ENCODE results near the gene COLEC12. TPM values are rescaled to one million over a fixed set of nuclear protein-coding genes. Genes with fewer than 3 reads are reported as not detected.

Gene COLEC12
- polyA plus RNA-seq, 4 donors: 0.22 to 5.4 (median 2.0) TPM

DNA sequence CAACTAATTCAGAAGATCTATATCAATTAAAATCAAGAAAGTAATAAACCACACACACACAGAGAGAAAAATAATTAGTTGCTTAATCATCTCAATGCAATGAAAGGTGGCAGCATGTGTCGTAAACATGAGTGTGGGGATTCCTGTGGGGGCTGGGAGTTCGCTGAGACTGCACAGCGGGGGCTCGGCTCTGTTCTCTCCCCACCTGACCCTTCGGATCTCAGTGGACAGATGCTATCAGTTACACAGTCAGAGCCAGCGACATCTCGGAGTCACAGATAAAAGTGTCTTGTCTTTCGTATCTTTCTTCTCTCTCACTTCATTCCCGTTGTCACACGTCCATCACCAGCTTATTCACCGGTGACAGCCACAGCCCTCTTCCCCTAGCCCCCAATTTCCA lies 37.1 kb downstream of the COLEC12 start:
- no peak for FAIRE-seq
- 48 to 67% (median 66%) methylated on average over 11 of the region's 11 CpGs for WGBS, 3 donors
- DNase-seq: no peak
- Histone ChIP-seq H3K27me3 (ENCODE audit: control insufficient read depth in 3 of 3, insufficient read depth in 3 of 3, low read length in 3 of 3) (peaks cover 0 to 4% (median 2%) of the 10 kb centered on the region in 3 donors), H3K9me3 (ENCODE audit: control insufficient read depth in 2 of 2, insufficient read depth in 1 of 2, low read depth in 1 of 2, low read length in 1 of 2) (no peaks in the 10 kb centered on the region), H3K27ac (ENCODE audit: low read depth in 1 of 3, low read length in 2 of 3) (no peak overlapping the region), H3K4me3 (ENCODE audit: low read depth in 1 of 3, low read length in 3 of 3) (no peak overlapping the region), H3K36me3 (ENCODE audit: control insufficient read depth in 3 of 3, insufficient read depth in 2 of 3, low read depth in 1 of 3, low read length in 3 of 3) (no peaks in the 10 kb centered on the region), H3K4me1 (ENCODE audit: control insufficient read depth in 3 of 3, insufficient read depth in 2 of 3, low read depth in 1 of 3, low read length in 2 of 3) (peaks cover 0 to 1% (median 0%) of the 10 kb centered on the region in 3 donors)

DNA sequence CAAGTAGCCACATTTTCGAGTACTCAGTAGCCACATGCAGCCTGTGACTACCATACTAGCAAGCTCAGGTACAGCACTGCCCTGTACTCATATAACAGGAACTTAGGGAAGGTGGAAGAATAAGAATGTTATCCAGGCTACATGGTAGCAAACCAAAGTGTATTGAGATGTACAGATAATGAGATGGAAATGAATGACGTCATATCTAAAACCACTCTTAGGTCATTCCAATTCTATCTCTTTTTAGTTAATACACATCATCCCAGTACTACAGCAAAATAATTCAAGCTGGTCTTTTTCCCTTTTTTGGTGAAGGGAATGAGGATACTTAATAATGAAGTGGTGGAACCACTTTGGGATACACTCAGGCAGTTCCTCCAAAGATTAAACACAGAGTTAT lies 38.7 kb downstream of the COLEC12 start:
- DNase-seq (no peak), FAIRE-seq (no peak)
- Histone ChIP-seq H3K4me3 (ENCODE audit: low read depth in 1 of 3, low read length in 3 of 3) (no peak overlapping the region), H3K4me1 (ENCODE audit: control insufficient read depth in 3 of 3, insufficient read depth in 2 of 3, low read depth in 1 of 3, low read length in 2 of 3) (peaks cover 0 to 7% (median 0%) of the 10 kb centered on the region in 3 donors), H3K27me3 (ENCODE audit: control insufficient read depth in 3 of 3, insufficient read depth in 3 of 3, low read length in 3 of 3) (peaks cover 0 to 4% (median 2%) of the 10 kb centered on the region in 3 donors), H3K27ac (ENCODE audit: low read depth in 1 of 3, low read length in 2 of 3) (no peak overlapping the region), H3K36me3 (ENCODE audit: control insufficient read depth in 3 of 3, insufficient read depth in 2 of 3, low read depth in 1 of 3, low read length in 3 of 3) (no peaks in the 10 kb centered on the region), H3K9me3 (ENCODE audit: control insufficient read depth in 2 of 2, insufficient read depth in 1 of 2, low read depth in 1 of 2, low read length in 1 of 2) (no peaks in the 10 kb centered on the region)
- 48 to 63% (median 54%) methylated on average over 2 of the region's 2 CpGs for WGBS, 3 donors

DNA sequence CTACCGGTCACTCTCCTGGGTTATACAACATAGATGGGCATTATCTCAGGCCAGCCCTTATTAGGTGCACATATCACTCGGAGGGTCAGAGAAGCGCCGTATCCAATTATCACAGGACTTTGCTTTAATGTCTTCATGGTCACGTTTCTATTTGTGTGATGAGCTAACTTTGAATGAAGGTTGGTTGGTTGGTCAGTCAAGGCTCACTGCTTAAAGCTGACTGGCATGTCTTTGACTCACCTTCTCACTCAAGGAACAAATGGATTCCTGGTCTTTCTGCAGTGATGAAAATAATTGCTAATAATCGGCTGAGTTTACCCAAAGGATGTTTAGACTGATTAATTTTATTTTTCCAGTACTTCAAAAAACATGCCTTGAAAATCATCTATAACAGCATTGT lies 39.7 kb downstream of the COLEC12 start:
- Histone ChIP-seq H3K36me3 (ENCODE audit: control insufficient read depth in 3 of 3, insufficient read depth in 2 of 3, low read depth in 1 of 3, low read length in 3 of 3) (no peaks in the 10 kb centered on the region), H3K4me1 (ENCODE audit: control insufficient read depth in 3 of 3, insufficient read depth in 2 of 3, low read depth in 1 of 3, low read length in 2 of 3) (peaks cover 0 to 10% (median 0%) of the 10 kb centered on the region in 3 donors), H3K4me3 (ENCODE audit: low read depth in 1 of 3, low read length in 3 of 3) (no peak overlapping the region), H3K27ac (ENCODE audit: low read depth in 1 of 3, low read length in 2 of 3) (no peak overlapping the region), H3K9me3 (ENCODE audit: control insufficient read depth in 2 of 2, insufficient read depth in 1 of 2, low read depth in 1 of 2, low read length in 1 of 2) (no peaks in the 10 kb centered on the region), H3K27me3 (ENCODE audit: control insufficient read depth in 3 of 3, insufficient read depth in 3 of 3, low read length in 3 of 3) (peaks cover 0 to 4% (median 2%) of the 10 kb centered on the region in 3 donors)
- FAIRE-seq (no peak), DNase-seq (no peak)
- 86 to 88% (median 87%) methylated on average over 5 to 6 of the region's 6 CpGs for WGBS, 3 donors

DNA sequence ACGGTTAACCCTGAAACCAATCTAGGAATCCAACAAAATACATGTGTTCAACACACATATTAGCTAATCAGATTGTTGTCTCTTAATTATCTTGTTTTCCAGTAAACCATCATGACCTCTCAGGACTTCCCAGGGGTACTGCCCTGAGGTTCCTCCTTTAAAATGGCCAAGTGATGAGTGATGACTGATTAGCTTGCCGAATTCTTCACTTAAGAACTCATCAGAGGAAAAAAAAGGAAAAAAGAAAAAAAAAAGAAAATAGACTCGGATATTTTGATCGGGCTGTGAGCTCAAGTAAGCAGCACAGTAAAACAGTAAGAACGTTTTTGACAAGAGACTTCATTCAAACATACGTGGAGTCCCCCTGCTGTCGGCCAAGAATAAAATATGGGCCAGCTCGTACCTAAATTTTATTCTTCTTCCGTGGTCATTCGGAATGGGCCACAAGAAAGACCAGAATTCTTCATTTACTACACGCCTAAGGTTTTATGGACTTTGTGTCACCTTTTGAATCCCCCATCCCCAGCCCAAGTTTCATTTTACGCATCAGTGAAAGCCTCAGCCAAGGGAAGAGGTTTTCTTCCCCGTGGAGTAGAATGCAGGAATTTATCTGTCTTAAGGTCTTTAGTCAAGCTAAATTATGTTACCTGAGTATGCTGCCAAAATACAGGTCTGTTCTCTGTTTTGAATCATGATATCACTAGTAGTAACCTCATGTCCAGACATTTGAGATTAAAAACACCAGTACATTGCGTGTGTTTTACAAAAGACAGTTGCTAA lies 40.5 kb downstream of the COLEC12 start:
- no peak for FAIRE-seq
- WGBS, 3 donors: 75 to 83% (median 83%) methylated on average over 14 of the region's 14 CpGs
- Histone ChIP-seq H3K27me3 (ENCODE audit: control insufficient read depth in 3 of 3, insufficient read depth in 3 of 3, low read length in 3 of 3) (peaks cover 0 to 4% (median 2%) of the 10 kb centered on the region in 3 donors), H3K36me3 (ENCODE audit: control insufficient read depth in 3 of 3, insufficient read depth in 2 of 3, low read depth in 1 of 3, low read length in 3 of 3) (no peaks in the 10 kb centered on the region), H3K4me3 (ENCODE audit: low read depth in 1 of 3, low read length in 3 of 3) (no peak overlapping the region), H3K4me1 (ENCODE audit: control insufficient read depth in 3 of 3, insufficient read depth in 2 of 3, low read depth in 1 of 3, low read length in 2 of 3) (peaks cover 0 to 10% (median 0%) of the 10 kb centered on the region in 3 donors), H3K9me3 (ENCODE audit: control insufficient read depth in 2 of 2, insufficient read depth in 1 of 2, low read depth in 1 of 2, low read length in 1 of 2) (no peaks in the 10 kb centered on the region), H3K27ac (ENCODE audit: low read depth in 1 of 3, low read length in 2 of 3) (no peak overlapping the region)
- no peak for DNase-seq

DNA sequence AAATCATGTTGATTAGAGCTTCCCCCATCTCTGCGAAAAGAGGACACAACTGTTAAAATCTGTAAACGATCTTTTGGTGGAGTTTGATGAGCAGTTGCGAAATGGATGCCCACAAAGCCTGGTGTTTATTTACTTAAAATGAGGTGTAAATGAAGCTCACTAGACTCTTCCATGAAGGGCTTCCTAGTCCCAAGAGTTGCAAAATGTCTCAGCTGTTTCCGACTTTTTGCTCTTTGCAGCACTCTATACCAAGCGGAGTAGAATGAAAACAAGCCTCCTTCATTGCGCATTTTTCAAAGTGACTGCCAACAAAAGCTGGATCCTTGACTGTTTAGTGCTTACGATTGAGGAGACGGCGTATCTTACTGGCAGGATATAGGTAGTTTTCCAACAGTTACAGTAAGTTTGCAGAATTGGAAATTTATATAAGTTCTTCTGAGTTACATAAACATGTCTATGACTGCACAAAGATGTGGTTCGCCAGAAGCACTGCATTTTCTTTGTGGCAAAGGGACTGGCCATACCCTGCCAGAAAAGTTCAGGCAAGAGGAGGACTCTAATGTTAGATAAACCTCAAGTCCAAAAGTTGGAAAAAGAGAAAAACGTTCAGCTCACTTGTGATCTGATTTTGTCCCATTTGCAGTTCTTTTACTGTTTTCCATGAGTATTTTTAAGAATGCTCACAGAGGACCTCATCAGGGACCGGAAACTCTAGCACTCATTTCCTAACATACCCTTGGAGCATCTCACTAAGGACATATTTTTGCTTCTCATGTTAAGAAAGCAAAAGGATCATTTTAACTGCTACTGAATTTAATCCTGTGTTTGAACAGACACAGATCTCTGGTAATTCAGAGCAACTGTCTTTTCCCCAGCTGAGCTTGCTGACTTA lies 42.7 kb downstream of the COLEC12 start:
- H3K36me3 ChIP-seq (ENCODE audit: control insufficient read depth in 3 of 3, insufficient read depth in 2 of 3, low read depth in 1 of 3, low read length in 3 of 3): no peaks in the 10 kb centered on the region
- no peaks in the 10 kb centered on the region for H3K9me3 ChIP-seq (ENCODE audit: control insufficient read depth in 2 of 2, insufficient read depth in 1 of 2, low read depth in 1 of 2, low read length in 1 of 2)
- H3K27ac ChIP-seq (ENCODE audit: low read depth in 1 of 3, low read length in 2 of 3): peak overlapping the region in 1 of 3 donors; percentile 69
- H3K27me3 ChIP-seq (ENCODE audit: control insufficient read depth in 3 of 3, insufficient read depth in 3 of 3, low read length in 3 of 3): no peaks in the 10 kb centered on the region
- 58 to 83% (median 75%) methylated on average over 12 of the region's 12 CpGs for WGBS, 3 donors
- FAIRE-seq (no peak), DNase-seq (no peak)
- H3K4me1 ChIP-seq (ENCODE audit: control insufficient read depth in 3 of 3, insufficient read depth in 2 of 3, low read depth in 1 of 3, low read length in 2 of 3): peaks cover 0 to 10% (median 0%) of the 10 kb centered on the region in 3 donors
- H3K4me3 ChIP-seq (ENCODE audit: low read depth in 1 of 3, low read length in 3 of 3): no peak overlapping the region

DNA sequence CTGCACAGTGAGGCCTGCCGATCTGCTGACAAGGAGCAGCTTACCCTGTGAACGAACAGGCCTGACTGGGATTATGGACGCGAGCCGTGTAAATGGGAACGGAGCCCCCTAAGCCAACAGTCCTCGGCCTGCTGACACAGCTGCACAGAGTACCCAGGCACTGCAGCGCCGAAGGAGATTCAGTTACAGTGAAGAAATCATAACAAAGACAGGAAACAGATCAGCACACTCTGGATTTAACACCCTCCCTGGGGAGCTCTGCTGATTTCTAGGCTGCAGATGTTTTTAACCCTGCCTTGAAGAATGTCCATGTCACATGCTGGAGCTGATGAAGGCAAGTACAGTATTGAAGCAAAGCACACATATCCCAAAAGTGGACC lies 43.4 kb downstream of the COLEC12 start:
- WGBS, 3 donors: 25 to 65% (median 55%) methylated on average over 9 of the region's 9 CpGs
- Histone ChIP-seq H3K27me3 (ENCODE audit: control insufficient read depth in 3 of 3, insufficient read depth in 3 of 3, low read length in 3 of 3) (no peaks in the 10 kb centered on the region), H3K9me3 (ENCODE audit: control insufficient read depth in 2 of 2, insufficient read depth in 1 of 2, low read depth in 1 of 2, low read length in 1 of 2) (peaks cover 0 to 3% of the 10 kb centered on the region in 2 donors), H3K27ac (ENCODE audit: low read depth in 1 of 3, low read length in 2 of 3) (peak overlapping the region in 2 of 3 donors; percentile 62 to 69), H3K36me3 (ENCODE audit: control insufficient read depth in 3 of 3, insufficient read depth in 2 of 3, low read depth in 1 of 3, low read length in 3 of 3) (no peaks in the 10 kb centered on the region), H3K4me1 (ENCODE audit: control insufficient read depth in 3 of 3, insufficient read depth in 2 of 3, low read depth in 1 of 3, low read length in 2 of 3) (peaks cover 0 to 10% (median 0%) of the 10 kb centered on the region in 3 donors), H3K4me3 (ENCODE audit: low read depth in 1 of 3, low read length in 3 of 3) (no peak overlapping the region)
- FAIRE-seq (no peak), DNase-seq (no peak)

DNA sequence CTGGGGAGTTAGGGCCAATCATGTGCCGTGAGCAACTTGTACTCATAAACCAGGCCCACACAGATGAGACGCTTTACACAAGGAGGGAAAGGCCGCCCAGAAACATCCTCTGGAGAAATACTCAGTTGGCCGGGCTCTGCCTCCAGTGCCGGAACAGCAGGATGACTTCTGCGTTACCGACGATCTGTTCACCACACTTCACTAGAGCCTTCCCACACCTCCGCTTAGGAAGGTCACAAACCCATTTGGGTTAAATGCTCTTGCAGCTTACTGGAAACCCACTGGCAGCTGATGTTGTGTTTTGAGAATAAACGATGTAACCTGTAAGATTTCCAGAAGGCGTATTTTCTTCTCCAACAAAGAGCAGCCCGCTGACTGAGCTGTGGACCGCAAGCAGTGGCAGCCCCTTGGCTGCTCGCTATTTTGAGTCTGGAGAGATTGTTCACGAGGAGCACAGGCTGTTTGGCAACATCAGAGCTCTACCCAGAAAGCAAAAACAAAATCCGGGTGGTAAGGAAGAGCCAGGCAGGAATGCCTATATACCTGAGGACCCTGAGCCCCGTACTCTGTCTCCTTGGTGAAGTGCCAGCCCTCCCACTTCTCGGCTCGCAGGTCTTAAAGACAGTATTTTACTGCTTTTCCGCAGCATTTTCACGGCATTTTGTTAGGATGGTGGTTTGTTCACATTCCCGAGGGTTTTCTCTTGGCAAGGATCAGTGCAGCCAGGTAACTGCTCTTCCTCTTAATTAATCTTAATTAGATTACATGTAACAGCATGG lies 44.0 kb downstream of the COLEC12 start:
- peaks cover 0 to 10% (median 0%) of the 10 kb centered on the region in 3 donors for H3K4me1 ChIP-seq (ENCODE audit: control insufficient read depth in 3 of 3, insufficient read depth in 2 of 3, low read depth in 1 of 3, low read length in 2 of 3)
- H3K4me3 ChIP-seq (ENCODE audit: low read depth in 1 of 3, low read length in 3 of 3): no peak overlapping the region
- no peaks in the 10 kb centered on the region for H3K27me3 ChIP-seq (ENCODE audit: control insufficient read depth in 3 of 3, insufficient read depth in 3 of 3, low read length in 3 of 3)
- H3K36me3 ChIP-seq (ENCODE audit: control insufficient read depth in 3 of 3, insufficient read depth in 2 of 3, low read depth in 1 of 3, low read length in 3 of 3): no peaks in the 10 kb centered on the region
- peak overlapping the region in 2 of 3 donors; percentile 62 to 69 for H3K27ac ChIP-seq (ENCODE audit: low read depth in 1 of 3, low read length in 2 of 3)
- DNase-seq: peak in 1 of 2 donors; percentile 12
- peaks cover 0 to 3% of the 10 kb centered on the region in 2 donors for H3K9me3 ChIP-seq (ENCODE audit: control insufficient read depth in 2 of 2, insufficient read depth in 1 of 2, low read depth in 1 of 2, low read length in 1 of 2)
- FAIRE-seq: no peak
- WGBS, 3 donors: 63 to 81% (median 78%) methylated on average over 22 of the region's 22 CpGs

DNA sequence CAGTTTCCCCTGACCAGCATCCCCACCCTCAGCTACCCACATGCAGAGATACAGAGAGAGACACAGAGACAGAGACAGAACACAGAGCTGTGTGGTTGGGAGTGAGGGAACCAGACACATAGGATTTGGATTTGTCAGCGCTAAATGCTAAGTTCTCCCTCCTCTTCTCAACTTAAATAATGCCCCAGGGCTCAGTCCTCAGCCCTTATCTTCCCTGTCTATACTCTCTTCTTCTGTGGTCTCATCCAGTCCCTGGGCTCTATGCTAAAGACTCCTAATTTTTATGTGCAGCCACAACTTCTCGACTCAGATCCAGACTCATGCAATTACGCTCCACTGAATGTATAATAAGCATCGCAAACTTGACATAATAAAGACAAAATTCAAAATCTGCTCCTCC lies 47.1 kb downstream of the COLEC12 start:
- H3K36me3 ChIP-seq (ENCODE audit: control insufficient read depth in 3 of 3, insufficient read depth in 2 of 3, low read depth in 1 of 3, low read length in 3 of 3): no peaks in the 10 kb centered on the region
- H3K27me3 ChIP-seq (ENCODE audit: control insufficient read depth in 3 of 3, insufficient read depth in 3 of 3, low read length in 3 of 3): no peaks in the 10 kb centered on the region
- peaks cover 0 to 10% of the 10 kb centered on the region in 2 donors for H3K9me3 ChIP-seq (ENCODE audit: control insufficient read depth in 2 of 2, insufficient read depth in 1 of 2, low read depth in 1 of 2, low read length in 1 of 2)
- peaks cover 0 to 9% (median 0%) of the 10 kb centered on the region in 3 donors for H3K4me1 ChIP-seq (ENCODE audit: control insufficient read depth in 3 of 3, insufficient read depth in 2 of 3, low read depth in 1 of 3, low read length in 2 of 3)
- DNase-seq: no peak
- 85 to 95% (median 91%) methylated on average over 4 of the region's 4 CpGs for WGBS, 3 donors
- H3K4me3 ChIP-seq (ENCODE audit: low read depth in 1 of 3, low read length in 3 of 3): no peak overlapping the region
- no peak overlapping the region for H3K27ac ChIP-seq (ENCODE audit: low read depth in 1 of 3, low read length in 2 of 3)
- no peak for FAIRE-seq

Data from small intestine (tissue), 7 donors.